ENCODE results near the gene CASKIN2.

Gene CASKIN2

DNA sequence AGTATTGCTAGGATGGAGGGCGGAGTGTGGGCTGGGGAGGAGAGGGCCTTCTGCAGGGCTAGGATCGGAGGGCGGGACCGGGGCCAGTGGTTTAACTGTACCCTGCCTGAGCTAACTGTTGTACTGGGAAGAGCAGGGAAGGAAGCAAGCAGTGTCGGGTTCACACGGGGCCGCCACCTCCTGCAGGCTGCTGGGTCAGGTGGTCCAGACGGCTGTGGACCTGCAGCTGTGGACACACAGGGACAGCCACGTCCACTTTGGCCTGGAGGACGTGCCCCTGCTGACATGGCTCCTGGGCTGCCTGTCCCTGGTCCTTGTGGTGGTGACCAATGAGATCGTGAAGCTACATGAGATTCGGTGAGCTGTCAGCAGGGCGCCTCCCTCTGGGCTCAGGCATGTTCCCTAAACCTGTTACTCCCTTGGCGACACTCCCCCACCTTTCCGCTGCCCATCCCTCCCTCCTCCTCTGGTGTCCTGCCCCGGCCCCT lies 16.6 kb downstream of the CASKIN2 start:
- no peak for DNase-seq (ENCODE audit: low read depth, low spot score)
- H3K4me3 ChIP-seq (ENCODE audit: low read length): peak overlapping the region; percentile 35

GRCh38 chr17:75498039-75498725 lies 17.2 kb downstream of the CASKIN2 start:
- DNase-seq (ENCODE audit: low read depth, low spot score): peak; percentile 87
- H3K4me3 ChIP-seq (ENCODE audit: low read length): peak overlapping the region; percentile 35

DNA sequence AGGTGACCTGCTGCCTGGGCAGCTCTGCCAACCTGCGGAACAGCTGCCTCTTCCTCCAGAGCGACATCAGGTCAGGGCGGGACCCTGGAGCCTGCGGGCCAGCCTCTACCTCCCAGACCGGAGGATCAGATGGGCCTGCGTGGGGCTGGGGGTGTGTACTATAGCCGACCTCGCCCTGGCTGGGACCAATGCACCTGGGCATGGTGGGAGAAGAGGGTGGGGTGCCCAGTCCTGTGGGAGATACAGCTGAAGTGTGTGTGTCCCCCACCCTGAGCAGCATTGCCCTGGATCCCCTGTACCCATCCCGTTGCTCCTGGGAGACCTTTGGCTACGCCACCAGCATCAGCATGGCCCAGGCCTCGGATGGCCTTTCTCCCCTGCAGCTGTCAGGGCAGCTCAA lies 19.3 kb downstream of the CASKIN2 start:
- DNase-seq (ENCODE audit: low read depth, low spot score): no peak
- H3K4me3 ChIP-seq (ENCODE audit: low read length): no peak overlapping the region

- H3K4me3 ChIP-seq (ENCODE audit: low read length): no peak overlapping the region
- DNase-seq (ENCODE audit: low read depth, low spot score): no peak
These were observed 20.9 kb downstream of the CASKIN2 start for GRCh38 chr17:75494326-75494877.

- H3K4me3 ChIP-seq (ENCODE audit: low read length): no peak overlapping the region
- DNase-seq (ENCODE audit: low read depth, low spot score): no peak
These were observed 21.7 kb downstream of the CASKIN2 start for GRCh38 chr17:75493476-75494129.

DNA sequence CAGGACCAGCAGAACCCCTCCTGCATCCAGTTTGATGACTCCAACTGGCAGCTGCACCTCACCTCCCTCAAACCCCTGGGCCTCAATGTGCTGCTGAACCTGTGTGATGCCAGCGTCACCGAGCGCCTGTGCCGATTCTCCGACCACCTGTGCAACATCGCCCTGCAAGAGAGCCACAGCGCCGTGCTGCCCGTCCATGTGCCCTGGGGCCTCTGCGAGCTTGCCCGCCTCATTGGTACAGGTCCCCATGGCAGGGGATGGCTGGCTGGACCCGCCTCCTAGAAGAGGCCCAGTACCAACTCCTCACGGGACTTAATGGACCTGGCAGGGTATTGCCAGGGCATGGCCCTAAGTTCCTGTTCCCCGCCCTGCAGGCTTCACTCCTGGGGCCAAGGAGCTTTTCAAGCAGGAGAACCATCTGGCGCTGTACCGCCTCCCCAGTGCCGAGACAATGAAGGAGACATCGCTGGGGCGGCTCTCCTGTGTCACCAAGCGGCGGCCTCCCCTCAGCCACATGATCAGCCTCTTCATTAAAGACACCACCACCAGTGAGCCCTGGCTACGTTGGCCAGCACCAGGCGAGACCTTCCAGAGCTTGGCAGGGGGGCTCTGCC lies 22.7 kb downstream of the CASKIN2 start:
- DNase-seq (ENCODE audit: low read depth, low spot score): no peak
- no peak overlapping the region for H3K4me3 ChIP-seq (ENCODE audit: low read length)

DNA sequence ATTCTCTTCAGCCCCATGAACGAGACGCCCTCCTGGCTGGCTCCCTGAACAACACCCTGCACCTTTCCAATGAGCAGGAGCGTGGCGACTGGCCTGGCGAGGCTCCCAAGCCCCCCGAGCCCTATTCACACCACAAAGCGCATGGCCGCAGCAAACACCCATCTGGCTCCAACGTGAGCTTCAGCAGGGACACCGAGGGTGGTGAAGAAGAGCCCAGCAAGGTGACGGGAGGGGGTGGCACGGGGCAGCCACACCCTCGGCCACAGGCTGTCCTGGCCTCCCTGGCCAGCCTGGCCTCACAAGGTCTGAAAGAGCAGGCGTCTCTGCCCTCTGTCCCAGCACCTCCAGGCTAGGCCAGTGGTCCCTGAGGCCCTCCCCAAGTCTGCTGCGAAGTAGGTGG lies 23.7 kb downstream of the CASKIN2 start:
- H3K4me3 ChIP-seq (ENCODE audit: low read length): no peak overlapping the region
- no peak for DNase-seq (ENCODE audit: low read depth, low spot score)

DNA sequence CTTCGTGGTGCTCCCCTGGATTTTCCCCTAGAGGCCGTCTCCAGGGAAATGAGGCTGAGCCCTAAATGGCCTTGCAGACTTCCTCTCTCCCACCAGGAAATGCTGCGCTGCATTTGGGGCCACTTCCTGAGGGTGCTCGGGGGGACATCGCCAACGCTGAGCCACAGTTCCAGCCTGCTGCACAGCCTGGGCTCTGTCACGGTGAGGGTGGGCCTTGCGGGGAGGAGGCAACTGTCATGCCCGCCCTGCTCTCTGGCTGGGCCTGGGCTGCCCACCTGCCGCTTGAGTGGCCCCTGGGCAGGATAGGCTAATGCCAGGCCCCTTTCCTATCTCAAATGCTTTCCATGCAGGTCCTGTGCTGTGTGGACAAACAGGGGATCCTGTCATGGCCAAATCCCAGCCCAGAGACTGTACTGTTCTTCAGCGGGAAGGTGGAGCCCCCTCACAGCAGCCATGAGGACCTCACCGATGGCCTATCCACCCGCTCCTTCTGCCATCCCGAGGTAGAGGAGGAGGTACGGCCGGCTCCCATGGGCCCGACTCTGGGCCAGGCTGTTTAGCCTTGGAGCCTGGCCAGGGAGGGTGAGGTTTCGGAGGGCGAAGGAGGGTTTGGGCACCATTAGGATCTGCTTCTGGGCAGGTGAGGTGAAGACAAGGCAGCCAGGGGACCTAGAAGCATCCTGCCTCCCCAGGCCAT lies 24.2 kb downstream of the CASKIN2 start:
- DNase-seq (ENCODE audit: low read depth, low spot score): no peak
- no peak overlapping the region for H3K4me3 ChIP-seq (ENCODE audit: low read length)

DNA sequence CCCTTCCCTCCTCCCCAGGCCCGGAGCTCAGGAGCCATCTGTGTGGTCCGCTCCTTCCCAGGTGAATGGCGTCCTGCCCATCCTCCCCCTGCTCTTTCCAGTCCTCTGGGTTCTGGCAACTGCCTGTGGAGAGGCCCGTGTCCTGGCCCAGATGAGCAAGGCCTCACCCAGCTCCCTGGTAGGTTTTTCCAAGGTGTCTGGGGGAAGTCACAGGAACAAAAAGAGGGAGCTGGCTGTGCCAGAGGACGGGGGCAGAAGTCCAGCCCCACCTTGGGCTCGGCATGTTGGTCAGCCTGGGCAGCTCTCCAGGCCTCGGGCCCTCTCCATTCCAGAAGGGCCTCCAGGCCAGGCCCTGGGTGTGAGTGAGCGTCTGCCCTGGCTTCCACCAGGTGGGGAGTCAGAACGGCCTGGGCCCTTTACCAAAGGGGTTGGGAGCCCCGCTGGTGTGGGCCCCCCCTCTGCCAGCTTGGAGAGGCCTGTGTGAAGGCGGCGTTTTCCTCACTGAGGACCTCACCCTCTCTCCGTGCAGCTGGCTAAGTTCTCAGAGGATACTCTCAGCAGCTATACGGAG lies 25.1 kb downstream of the CASKIN2 start:
- no peak for DNase-seq (ENCODE audit: low read depth, low spot score)
- H3K4me3 ChIP-seq (ENCODE audit: low read length): no peak overlapping the region

- no peak overlapping the region for H3K4me3 ChIP-seq (ENCODE audit: low read length)
- no peak for DNase-seq (ENCODE audit: low read depth, low spot score)
These were observed 25.8 kb downstream of the CASKIN2 start for GRCh38 chr17:75489511-75489955.

GRCh38 chr17:75488693-75489510 lies 26.4 kb downstream of the CASKIN2 start:
- no peak for DNase-seq (ENCODE audit: low read depth, low spot score)
- H3K4me3 ChIP-seq (ENCODE audit: low read length): no peak overlapping the region

GRCh38 chr17:75487351-75488070 lies 27.8 kb downstream of the CASKIN2 start:
- peak; percentile 91 for DNase-seq (ENCODE audit: low read depth, low spot score)
- H3K4me3 ChIP-seq (ENCODE audit: low read length): peak overlapping the region; percentile 51

- DNase-seq (ENCODE audit: low read depth, low spot score): no peak
- peak overlapping the region; percentile 51 for H3K4me3 ChIP-seq (ENCODE audit: low read length)
These were observed 28.4 kb downstream of the CASKIN2 start for GRCh38 chr17:75486951-75487350.

DNA sequence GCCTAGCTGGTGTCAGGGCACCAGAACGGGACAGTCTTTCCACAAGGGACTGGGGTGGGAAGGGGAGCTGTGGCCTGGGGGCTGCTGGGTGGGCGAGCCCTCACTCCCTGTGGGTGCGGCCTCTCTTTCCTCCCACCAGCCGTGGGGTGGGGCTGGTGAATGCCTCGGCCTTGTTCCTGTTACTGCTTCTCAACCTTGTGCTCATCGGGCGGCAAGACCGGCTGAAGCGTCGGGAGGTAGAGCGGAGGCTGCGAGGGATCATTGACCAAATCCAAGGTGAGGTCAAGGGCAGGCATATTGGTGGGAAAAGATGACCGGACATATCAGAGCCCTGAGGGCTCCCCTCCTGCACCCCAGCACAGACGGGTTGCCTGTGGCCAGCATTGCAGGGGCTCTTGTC lies 29.2 kb downstream of the CASKIN2 start:
- DNase-seq (ENCODE audit: low read depth, low spot score): no peak
- no peak overlapping the region for H3K4me3 ChIP-seq (ENCODE audit: low read length)

GRCh38 chr17:75485688-75486087 lies 29.6 kb downstream of the CASKIN2 start:
- H3K4me3 ChIP-seq (ENCODE audit: low read length): no peak overlapping the region

DNA sequence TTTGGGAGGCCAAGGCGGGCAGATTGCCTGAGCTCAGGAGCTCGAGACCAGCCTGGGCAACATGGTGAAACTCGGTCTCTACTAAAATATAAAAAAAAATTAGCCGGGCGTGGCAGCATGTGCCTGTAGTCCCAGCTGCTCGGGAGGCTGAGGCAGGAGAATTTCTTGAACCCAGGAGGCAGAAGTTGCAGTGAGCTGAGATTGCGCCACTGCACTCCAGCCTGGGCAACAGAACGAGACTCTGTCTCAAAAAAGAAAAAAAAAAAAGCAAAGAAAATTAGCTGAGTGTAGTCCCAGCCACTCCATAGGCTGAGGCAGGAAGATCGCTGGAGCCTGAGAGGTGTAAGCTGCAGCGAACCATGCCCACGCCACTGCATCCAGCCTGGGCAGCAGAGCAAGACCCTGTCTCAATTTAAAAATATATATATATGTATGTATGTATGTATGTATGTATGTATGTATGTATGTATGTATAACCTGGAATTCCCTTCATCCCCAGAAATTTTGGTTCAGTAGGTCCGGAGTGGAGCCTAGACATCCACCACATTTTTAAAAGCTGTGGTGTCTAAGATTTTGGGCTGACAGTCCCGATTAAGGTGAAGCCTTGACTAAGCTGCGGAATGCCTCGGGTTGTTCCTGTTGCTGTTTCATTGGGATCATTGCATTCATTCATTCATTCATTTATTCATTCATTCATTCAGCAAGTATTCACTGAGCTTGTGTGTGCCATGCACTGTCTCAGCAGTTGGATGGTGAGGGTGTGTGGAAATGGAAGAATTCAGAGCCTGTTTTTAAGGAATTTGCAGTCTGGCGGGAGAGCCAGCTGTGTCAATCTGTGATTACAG lies 33.0 kb downstream of the CASKIN2 start:
- H3K4me3 ChIP-seq (ENCODE audit: low read length): no peak overlapping the region
- DNase-seq (ENCODE audit: low read depth, low spot score): no peak

More at GRCh38 chr17:75485688-75486087, 29.6 kb downstream of the CASKIN2 start:
- no peak for DNase-seq (ENCODE audit: low read depth, low spot score)

Measured in Jurkat, Clone E6-1 (cell line).